Stimulated activated CD8-positive, alpha-beta memory T cell treated with anti-CD3 and anti-CD28 coated beads, Interleukin-2, amount 100 ng/mL, for 48 hours (primary cell): ENCODE measurements around the gene EXTL2.
"Not testable (repeated sequence)": the region's sequence is repeated elsewhere in the genome, so short reads cannot be mapped to it uniquely, and the experiment has no call there.

Experiments used
- DNase-seq, 2 donors: peaks; one replicate each; pipeline ENCODE4 v3.0.0-alpha.2; 2020; ENCODE audit warnings: low read depth in 2 of 2

The EXTL2 gene

DNA sequence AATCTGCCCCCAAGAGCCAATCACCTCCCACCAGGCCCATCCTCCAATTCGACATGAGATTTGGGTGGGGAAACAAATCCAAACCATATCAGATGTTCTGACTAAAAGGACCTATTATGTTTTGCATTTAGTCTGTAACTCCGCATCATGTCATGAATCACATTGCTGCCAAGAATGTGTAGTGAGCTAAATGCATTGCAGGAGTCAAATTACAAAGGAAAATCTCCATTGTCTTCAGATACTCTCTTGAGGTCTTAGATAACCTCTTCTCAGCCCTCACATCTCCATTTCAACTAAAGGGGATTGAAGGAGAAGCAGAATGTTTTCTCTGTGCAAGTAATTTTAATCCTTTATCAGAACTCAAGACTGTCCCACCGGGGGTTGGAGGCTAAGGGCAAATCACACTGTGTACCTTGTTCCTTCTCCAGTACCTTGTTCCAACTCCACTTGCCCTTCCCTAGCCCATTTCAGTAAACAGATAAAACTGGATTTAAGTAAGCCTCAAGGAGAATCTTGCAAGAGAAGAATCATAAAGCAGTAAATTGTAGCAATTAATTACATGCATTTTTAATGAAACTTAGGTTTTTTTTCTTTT lies 34.1 kb downstream of the EXTL2 start:
- DNase-seq = no peak

DNA sequence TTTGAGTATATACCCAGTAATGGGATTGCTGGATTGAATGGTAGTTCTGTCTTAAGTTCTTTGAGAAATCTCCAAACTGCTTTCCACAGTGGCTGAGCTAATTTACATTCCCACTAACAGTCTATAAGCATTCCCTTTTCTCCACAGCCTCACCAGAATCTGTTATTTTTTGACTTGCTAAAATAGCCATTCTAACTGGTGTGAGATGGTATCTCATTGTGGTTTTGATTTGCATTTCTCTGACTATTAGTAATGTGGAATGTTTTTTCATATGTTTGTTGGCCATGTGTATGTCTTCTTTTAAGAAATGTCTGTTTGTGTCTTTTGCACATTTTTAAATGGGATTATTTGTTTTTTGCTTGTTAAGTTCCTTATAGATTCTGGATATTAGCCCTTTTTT lies 39.5 kb downstream of the EXTL2 start:
- DNase-seq = not testable (repeated sequence)

DNA sequence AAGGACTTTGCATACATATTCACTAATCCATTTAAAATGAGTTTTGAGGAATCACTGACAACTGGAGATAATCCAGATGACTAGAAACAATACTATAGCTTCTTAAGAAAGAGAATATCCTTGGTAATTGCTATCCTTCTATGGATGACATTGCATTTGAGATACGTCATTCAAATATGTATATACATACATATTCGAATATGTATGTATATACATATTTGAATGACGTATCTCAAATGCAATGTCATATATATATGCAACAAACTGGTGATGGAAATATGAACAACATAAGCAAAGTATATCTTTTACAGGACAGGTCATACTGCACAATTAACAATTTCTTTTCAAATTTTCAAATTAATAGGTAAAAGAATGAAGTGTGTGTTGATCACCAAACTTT lies 41.7 kb downstream of the EXTL2 start:
- no peak for DNase-seq

DNA sequence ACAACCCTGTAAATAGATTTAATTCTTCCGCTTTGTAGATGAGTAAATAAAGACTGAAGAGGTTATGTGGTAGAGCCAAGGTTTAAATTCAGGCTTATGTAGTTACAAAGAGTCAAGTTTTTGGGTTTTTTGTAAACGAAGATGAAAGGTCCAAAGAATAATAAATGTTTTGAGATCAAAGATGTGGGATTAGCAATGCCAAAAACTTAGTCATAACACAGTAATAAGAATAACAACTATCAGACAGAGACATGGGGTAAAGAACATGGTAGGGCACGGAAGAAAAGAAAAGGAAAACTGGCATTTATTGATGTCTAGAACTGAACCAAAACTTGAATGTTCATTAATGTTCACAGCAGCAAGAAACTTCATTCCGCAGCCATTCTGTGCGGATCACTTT lies 42.9 kb downstream of the EXTL2 start:
- no peak for DNase-seq

DNA sequence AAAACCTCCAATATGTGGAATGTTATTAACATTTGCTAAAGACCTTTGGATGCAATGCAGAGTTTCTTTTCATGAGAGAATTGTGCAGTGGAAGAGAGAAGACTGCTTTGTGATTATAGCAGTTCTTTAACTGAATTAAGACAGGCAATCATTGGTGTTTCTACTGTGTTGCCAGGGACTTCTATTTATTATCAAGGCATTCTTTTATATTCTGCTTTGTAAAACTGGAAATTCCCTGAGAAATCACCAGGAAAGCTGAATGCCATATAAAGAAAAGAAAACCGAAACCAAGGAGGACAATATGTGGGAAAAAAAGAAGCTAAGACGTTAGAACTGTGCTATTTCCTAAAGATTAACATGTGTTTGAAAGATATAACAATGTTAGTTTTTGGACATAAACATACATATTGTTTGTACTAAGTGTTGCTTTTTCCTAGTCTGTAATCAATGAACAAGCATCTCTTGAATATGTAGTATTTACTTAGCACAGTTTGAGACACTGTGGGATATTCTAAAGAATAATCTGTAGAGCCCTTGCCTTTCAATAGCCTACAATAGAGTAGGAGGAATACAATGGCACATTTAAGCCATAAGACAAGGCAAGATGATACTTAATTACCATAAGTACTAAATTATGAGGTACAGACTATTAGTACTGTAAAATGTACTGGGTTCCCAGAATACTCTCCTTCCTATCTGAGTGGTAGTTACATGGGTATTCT lies 47.1 kb downstream of the EXTL2 start:
- no peak for DNase-seq

DNA sequence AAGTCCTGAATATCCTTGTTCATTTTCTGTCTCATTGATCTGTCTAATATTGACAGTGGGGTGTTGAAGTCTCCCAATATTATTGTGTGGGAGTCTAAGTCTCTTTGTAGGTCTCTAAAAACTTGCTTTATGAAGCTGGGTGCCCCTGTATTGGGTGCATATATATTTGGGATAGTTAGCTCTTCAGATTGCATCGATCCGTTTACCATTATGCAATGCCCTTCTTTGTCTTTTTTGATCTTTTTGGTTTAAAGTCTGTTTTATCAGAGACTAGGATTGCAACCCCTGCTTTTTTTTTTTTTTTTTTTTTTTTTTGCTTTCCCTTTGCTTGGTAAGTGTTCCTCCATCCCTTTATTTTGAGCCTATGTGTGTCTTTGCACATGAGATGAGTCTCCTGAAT lies 51.5 kb downstream of the EXTL2 start:
- not testable (repeated sequence) for DNase-seq

DNA sequence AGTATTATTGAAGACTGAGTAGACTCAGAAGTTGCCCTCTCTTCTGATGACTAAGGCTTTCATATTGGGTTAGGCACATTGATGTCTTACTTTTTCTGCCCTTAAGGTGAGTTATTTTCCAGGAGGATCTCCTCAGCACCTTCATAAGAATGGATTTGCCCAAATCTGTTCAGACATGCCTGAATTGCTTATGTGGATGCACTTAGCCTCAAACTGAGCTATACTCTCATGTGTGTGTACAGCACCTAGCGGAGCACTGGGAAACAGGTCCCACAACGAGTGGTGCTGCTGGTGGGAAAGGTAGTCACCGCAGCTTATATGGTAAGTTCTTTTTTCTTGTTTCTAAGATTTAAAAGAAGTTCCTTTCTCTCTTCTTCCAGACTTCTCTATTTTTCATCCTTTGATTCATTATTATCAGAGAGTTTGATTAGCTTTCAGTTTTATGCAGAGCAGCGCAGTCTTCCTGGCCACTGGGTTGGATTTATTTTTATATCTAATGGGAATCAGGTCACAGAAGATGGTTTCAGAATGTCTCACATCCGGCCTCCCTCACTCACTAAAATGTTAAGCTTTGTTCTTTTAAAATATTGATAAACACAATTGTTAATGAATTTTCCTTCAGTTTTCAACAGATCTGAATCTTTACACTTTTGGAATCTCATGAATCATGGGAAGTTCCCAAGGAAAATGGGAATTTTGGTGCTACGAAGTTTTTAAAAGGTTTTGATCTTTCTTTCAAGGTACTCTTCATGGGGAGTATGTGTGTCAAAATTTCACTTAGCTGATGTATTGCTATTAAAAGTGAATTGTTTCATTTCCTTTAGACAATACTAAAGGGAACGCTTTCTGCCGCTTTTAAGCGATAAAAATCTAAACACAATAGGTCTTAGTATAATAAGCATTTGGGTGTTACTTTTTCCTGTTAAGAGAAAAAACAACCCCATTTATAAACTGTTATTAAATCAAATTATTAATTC lies 58.5 kb downstream of the EXTL2 start:
- DNase-seq = no peak

DNA sequence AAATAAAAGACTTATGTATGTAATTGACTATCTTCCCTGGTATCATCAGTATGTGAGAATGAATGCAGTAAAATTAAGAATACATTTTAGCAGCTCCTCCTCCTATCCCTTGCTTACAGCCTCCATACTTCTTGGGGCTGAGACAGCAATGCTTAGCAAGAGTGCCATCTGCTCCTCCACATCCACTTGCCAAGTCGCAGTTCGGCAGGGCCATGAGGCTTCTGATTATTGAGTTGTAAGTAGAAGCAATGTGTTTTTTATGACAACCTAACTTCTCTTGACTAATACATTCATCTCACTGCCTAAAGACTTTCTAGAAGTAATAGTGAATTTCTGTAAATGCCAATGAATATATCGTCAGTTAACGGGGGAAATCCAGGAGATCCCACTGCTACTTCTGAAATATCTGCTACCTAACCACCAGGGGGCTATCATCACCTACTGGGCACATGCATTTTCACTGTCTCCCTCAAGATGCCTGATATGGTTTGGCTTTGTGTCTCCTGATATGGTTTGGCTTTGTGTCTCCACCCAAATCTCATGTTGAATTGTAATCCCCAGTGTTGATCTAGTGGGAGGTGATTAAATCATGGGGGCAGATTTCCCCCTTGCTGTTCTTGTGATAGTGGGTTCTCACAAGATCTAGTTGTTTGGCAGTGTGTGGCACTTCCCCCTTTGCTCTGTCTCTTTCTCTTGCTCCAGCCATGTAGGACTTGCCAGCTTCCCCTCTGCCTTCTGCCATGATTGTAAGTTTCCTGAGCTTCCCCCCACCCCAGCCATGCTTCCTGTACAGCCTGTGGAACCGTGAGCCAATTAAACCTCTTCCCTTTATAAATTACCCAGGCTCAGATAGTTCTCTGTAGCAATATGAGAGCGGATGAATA lies 59.6 kb downstream of the EXTL2 start:
- no peak for DNase-seq

DNA sequence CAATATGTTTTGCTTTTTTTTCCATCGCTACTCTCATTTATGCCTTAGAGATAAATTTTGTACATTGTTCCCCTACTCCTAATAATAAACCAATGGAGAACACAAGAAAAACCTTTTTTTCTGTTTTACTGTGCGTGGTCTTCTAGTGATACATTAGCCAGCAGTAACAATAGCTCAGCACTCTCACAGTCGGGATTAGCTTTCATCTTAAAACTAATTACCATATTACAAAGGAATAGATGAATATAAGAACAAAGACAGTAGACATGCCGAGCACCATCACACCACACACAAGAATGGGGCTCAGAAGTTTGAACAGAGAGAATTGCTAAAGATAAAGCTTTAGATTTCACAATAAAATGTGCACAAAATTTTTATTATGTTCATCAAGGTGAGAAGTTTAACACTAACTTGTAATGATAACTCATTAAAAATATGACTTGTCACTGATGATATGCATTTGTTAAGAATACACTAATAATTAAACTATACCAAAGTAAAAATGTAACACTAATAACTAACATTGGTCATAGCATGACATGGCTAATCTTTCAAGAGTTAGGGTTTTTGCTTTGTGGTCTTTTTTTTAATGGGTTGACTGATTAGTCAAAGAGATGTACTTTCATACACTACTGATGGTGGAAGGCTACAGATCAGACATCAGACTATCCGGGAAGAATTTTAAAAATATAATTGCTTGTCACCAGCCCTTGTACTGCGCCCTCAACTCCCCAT lies 61.8 kb downstream of the EXTL2 start:
- no peak for DNase-seq

DNA sequence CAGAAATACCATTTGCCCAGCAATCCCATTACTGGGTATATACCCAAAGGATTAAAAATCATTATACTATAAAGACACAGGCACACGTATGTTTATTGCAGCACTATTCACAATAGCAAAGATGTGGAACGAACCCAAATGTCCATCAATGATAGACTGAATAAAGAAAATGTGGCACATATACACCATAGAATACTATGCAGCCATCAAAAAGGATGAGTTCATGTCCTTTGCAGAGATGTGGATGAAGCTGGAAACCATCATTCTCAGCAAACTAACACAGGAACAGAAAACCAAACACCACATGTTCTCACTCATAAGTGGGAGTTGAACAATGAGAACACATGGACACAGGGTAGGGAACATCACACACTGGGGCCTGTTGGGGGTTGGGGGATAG lies 69.0 kb downstream of the EXTL2 start:
- DNase-seq = not testable (repeated sequence)
